ENCODE measurements around the gene ARHGEF10L. TPM values are rescaled to one million over a fixed set of nuclear protein-coding genes. Genes with fewer than 3 reads are reported as not detected.
A peak's percentile ranks its signal among the peaks of the same experiment; 100 is the strongest.

The ARHGEF10L gene
- total RNA-seq, 1 donor from 2014 or later: 33.1 TPM

DNA sequence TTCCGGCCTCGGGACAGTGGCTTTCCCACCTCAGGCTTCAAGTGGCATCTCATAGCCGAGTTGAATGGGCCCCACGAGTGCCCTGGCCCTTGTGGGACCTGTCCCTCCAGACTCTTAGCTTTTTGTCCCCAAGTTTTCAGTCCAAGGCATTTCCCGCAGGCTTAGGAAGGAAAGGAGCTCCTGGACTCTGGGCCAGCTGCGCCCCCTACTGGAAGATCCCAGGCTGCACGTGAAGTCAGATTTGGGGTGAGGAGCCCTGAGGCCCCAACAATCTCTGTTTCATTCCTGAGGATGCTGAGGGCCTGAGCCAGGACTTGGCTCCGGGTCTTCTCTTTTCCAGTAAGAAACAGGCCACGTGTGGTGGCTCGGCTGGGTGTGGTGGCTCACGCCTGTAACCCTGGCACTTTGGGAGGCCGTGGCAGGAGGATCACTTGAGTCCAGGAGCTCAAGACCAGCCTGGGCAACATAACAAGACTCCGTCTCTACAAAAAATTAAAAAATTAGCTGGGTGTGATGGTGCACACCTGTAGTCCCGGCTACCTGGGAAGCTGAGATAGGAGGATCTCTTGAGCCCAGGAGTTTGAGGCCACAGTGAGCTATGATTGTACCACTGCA is 67.4 kb downstream of the ARHGEF10L start:
- Mint-ChIP-seq H3K27ac (no peak overlapping the region), H3K36me3 (peaks cover 7% of the 10 kb centered on the region), H3K4me1 (peaks cover 7% of the 10 kb centered on the region), H3K27me3 (ENCODE audit: low read depth) (no peaks in the 10 kb centered on the region), H3K4me3 (no peak overlapping the region), H3K9me3 (no peaks in the 10 kb centered on the region)
- peak; percentile 52 to 80 for DNase-seq (ENCODE audit: low spot score in 2 of 2, unreplicated experiment in 2 of 2)
- TF ChIP-seq, protein P1, sequence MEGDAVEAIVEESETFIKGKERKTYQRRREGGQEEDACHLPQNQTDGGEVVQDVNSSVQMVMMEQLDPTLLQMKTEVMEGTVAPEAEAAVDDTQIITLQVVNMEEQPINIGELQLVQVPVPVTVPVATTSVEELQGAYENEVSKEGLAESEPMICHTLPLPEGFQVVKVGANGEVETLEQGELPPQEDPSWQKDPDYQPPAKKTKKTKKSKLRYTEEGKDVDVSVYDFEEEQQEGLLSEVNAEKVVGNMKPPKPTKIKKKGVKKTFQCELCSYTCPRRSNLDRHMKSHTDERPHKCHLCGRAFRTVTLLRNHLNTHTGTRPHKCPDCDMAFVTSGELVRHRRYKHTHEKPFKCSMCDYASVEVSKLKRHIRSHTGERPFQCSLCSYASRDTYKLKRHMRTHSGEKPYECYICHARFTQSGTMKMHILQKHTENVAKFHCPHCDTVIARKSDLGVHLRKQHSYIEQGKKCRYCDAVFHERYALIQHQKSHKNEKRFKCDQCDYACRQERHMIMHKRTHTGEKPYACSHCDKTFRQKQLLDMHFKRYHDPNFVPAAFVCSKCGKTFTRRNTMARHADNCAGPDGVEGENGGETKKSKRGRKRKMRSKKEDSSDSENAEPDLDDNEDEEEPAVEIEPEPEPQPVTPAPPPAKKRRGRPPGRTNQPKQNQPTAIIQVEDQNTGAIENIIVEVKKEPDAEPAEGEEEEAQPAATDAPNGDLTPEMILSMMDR (IDR thresholded peaks at IDR 0.05; ENCODE audit: unreplicated experiment): peak; percentile 94

DNA sequence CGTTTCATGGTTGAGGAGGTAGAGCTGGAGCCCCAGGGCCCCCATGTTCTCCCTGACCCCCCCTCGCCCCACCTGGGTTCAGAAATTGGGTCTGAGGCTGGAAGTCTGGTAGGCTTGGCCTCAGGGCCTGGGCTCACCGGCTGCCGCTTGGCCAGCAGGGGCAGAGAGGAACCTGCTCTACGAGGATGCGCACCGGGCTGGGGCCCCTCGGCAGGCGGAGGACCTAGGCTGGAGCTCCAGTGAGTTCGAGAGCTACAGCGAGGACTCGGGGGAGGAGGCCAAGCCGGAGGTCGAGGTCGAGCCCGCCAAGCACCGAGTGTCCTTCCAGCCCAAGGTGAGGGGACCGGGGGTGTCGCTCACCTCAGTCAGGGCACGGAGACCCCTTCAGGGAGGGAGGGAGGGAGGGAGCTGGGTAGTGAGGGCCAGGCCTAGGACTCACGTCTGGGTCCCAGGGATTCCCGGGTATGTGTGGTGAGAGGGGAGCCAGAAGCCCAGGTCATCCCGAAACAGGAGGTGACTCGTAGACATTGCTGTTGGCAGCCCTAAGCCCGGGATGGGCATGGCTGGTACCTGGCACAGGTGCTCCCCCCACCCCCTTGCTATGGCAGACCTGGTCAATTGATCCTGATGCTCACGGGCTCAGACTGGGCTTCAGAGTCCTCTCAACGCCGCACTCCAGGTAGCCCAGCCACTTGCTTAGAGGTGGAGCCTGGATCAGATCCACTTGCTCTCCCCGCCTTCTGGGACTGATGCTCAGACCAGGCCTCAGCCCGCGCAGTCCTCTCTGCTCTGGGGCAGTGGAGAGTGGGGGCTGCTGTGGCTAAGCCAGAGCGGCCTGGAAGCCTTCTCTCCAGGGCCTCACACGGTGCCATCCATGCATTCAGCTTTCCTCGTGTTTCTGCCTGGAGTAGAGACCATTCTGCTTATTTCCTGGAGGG is 68.4 kb downstream of the ARHGEF10L start:
- peaks cover 12% of the 10 kb centered on the region for H3K4me1 Mint-ChIP-seq
- H3K9me3 Mint-ChIP-seq: no peaks in the 10 kb centered on the region
- no peak overlapping the region for H3K4me3 Mint-ChIP-seq
- no peak for DNase-seq (ENCODE audit: low spot score in 2 of 2, unreplicated experiment in 2 of 2)
- H3K27ac Mint-ChIP-seq: no peak overlapping the region
- peaks cover 7% of the 10 kb centered on the region for H3K36me3 Mint-ChIP-seq
- no peaks in the 10 kb centered on the region for H3K27me3 Mint-ChIP-seq (ENCODE audit: low read depth)
- TF ChIP-seq, protein P1 (IDR thresholded peaks at IDR 0.05; ENCODE audit: unreplicated experiment): no peak

DNA sequence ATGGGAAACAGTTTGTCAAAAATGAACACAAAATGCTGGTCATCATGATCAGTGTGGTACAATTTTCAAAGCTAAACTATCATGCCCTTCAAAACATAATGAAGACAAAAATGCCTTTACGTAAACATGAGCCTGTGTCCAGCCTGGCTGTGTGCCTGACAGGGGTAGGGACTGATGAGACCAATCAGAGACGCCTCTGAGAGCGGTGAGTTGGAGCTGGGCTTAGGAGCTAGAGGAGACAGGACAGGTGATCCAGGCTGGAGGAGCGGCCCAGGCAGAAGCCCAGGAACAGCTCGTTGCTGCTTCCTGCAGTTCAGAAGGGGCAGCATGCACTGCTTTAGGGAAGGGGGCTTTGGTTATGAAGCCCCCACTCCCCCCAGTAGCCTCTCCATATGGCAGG is 70.0 kb downstream of the ARHGEF10L start:
- TF ChIP-seq, protein P1 (IDR thresholded peaks at IDR 0.05; ENCODE audit: unreplicated experiment): no peak
- no peak for DNase-seq (ENCODE audit: low spot score in 2 of 2, unreplicated experiment in 2 of 2)
- H3K36me3 Mint-ChIP-seq: peaks cover 7% of the 10 kb centered on the region
- peaks cover 12% of the 10 kb centered on the region for H3K4me1 Mint-ChIP-seq
- H3K4me3 Mint-ChIP-seq: no peak overlapping the region
- H3K9me3 Mint-ChIP-seq: no peaks in the 10 kb centered on the region
- H3K27me3 Mint-ChIP-seq (ENCODE audit: low read depth): no peaks in the 10 kb centered on the region
- no peak overlapping the region for H3K27ac Mint-ChIP-seq

DNA sequence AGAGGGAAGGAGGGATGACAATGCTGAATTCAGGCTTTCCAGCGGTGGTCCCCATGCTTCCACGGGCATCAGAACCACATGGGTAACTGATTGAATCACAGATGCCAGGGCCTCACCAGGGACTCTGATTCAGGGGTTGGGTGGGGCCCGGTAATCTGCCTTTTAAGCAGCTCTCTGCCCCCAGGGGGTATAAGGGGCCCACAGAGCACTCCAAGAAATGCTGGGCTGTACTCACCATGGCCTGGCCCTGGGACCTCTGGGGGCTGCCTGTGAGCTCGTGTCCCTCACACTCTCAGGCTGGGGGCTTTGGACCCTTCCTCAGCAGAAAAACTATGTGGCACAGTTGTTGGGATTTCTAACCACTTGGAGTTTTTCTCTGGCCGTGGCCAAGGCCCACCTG is 70.6 kb downstream of the ARHGEF10L start:
- Mint-ChIP-seq H3K9me3 (no peaks in the 10 kb centered on the region), H3K36me3 (peaks cover 7% of the 10 kb centered on the region), H3K4me1 (peaks cover 12% of the 10 kb centered on the region), H3K27ac (no peak overlapping the region), H3K4me3 (no peak overlapping the region), H3K27me3 (ENCODE audit: low read depth) (no peaks in the 10 kb centered on the region)
- DNase-seq (ENCODE audit: low spot score in 2 of 2, unreplicated experiment in 2 of 2): no peak
- TF ChIP-seq, protein P1 (IDR thresholded peaks at IDR 0.05; ENCODE audit: unreplicated experiment): no peak

DNA sequence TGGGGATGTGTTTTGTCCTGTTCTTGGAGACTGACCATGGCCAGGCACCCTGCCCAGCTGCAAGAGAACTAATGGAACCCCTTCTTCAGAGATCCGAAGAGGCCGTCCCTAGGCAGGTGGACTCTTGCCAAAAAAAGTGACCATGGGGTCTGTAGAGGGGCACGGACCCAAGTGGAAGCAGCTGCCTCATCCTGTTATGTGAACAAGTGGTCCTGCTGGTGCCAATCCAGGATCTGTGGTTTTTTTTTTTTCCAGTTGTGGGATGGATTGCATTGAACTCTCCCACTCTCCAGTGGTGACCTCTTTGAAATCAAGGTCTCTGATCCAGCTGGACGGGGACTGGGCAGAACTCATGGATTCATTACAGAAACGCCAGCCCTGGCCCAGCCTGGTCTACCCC is 71.2 kb downstream of the ARHGEF10L start:
- H3K4me3 Mint-ChIP-seq: no peak overlapping the region
- no peak for DNase-seq (ENCODE audit: low spot score in 2 of 2, unreplicated experiment in 2 of 2)
- no peaks in the 10 kb centered on the region for H3K9me3 Mint-ChIP-seq
- H3K4me1 Mint-ChIP-seq: peaks cover 12% of the 10 kb centered on the region
- no peak overlapping the region for H3K27ac Mint-ChIP-seq
- H3K36me3 Mint-ChIP-seq: peaks cover 7% of the 10 kb centered on the region
- no peaks in the 10 kb centered on the region for H3K27me3 Mint-ChIP-seq (ENCODE audit: low read depth)
- TF ChIP-seq, protein P1 (IDR thresholded peaks at IDR 0.05; ENCODE audit: unreplicated experiment): no peak
